Duodenal mucosa (tissue), 2 donors: ENCODE data around the gene DUSP16.

Experiments used
- H3K27ac ChIP-seq: one replicate; pipeline ENCODE4 v1.7.0; 2013; ENCODE audit warnings: low read depth, low read length
- H3K27me3 ChIP-seq, 2 donors: one replicate each; pipeline ENCODE4 v1.7.0; 2013; ENCODE audit warnings: low read length in 2 of 2, control low read depth in 1 of 2; ENCODE audit not compliant: insufficient read depth in 2 of 2, control insufficient read depth in 1 of 2
- H3K36me3 ChIP-seq, 2 donors: one replicate each; pipeline ENCODE4 v1.7.0; 2013; ENCODE audit warnings: low read length in 2 of 2, control low read depth in 1 of 2; ENCODE audit not compliant: insufficient read depth in 2 of 2, control insufficient read depth in 1 of 2
- H3K4me1 ChIP-seq, 2 donors: one replicate each; pipeline ENCODE4 v1.7.0; 2013; ENCODE audit warnings: low read length in 2 of 2, control low read depth in 1 of 2; ENCODE audit not compliant: insufficient read depth in 2 of 2, control insufficient read depth in 1 of 2
- H3K4me3 ChIP-seq, 2 donors: one replicate each; pipeline ENCODE4 v1.7.0; 2013; ENCODE audit warnings: low read length in 2 of 2, low read depth in 1 of 2
- H3K9ac ChIP-seq, 2 donors: one replicate each; pipeline ENCODE4 v1.7.0; 2013; ENCODE audit warnings: low read length in 2 of 2, low read depth in 1 of 2
- H3K9me3 ChIP-seq, 2 donors: one replicate each; pipeline ENCODE4 v1.7.0; 2013; ENCODE audit warnings: low read length in 2 of 2, control low read depth in 1 of 2; ENCODE audit not compliant: control insufficient read depth in 1 of 2

DUSP16 gene

DNA sequence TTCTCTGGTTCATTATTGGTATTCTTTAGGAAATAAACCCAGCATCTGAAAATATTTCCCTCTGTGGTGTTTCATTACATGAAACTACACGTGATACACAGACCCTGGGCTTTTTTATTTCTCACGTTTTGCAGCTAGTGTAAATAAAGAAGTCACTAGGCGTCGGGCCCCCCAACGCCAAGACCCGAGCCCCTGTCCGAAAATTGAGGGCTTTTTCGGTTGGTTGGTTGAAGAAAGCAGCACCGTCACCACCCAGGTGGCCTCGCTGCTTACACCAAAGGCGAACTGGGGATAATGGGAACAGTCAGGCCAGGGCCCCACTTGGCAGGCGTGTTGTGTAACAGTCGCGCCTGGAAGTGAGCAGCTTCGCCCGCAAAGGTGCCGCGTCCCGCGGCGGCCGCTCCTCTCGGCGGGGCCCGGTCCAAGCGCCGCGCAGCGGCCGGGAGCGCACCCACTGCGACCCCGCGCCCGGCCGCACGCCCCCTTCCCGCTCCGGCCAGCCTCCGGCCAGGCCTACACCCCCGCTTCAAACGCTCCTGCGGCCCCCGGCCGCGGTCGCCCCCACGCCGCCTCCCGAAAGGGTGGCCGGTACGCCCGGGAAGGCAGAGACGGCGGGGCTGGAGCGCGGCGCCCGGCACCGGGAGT, 1.2 kb downstream of the DUSP16 start:
- Histone ChIP-seq H3K9ac (peak overlapping the region; percentile 97 to 99), H3K9me3 (no peaks in the 10 kb centered on the region), H3K36me3 (no peaks in the 10 kb centered on the region), H3K27me3 (no peaks in the 10 kb centered on the region), H3K4me1 (peaks cover 10 to 28% of the 10 kb centered on the region in 2 donors), H3K4me3 (peak overlapping the region; percentile 82 to 92), H3K27ac (peak overlapping the region; percentile 96)

DNA sequence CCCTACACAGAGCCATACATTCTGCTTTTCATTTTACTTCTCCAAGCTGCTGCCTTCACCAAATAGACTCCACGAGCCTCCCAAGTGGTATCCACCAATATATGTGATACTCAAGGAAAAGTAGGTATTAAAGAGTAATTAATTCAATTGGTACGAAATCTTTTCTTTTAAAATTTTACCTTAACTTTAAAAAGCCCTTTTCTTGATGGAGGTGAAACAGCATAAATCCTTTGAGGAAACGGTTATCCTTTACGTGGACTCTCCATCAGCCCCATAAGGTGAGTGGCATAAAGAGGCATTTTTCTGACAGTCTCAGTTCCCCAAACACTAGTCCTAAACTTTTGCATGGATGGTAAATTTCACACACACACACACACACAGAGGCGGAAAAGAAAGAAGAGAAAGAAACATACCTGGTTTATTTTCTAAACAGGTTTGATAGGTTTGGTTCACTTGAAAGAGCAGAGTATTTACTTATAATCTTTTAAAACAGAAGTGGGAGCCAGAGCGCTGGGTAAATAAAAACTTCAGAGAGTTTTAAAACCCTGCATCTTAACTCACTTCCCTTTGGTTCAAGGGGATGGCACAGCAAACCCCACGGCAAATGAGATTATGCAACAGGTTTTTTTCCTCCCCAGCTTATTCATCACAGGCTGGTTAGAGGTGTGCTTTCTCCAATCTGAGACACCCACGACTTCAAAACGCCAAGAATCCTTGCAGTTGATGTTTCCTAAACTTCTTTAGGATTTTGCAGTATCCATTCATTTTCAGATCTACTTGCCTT, 1.9 kb downstream of the DUSP16 start:
- H3K27ac ChIP-seq = peak overlapping the region; percentile 96
- peaks cover 10 to 28% of the 10 kb centered on the region in 2 donors for H3K4me1 ChIP-seq

DNA sequence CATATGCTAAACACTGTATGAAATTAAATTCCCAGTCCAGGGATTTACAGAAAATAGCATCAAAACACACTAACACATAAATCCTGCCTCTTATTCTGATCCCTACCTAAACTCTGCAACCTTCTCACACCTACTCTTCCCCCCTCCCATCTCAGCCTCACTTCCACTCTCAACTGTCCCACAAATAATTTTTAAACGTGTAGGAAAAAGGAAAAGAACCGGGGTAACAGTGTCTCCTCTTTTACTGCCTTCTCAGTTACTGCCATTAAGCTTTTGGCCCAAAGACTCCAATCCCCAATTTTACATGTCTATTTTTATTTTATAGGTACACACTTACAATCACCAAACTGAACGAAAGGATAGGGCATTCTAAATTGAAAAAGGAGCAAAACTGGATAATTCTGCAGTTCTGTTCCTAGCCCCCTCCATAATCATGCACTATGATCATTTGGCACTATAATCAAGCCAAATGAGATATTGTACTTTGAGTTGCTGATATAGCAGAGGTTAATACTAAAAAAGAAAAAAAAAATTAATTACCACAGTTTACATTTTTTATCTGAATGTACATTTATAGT, 2.9 kb downstream of the DUSP16 start:
- Histone ChIP-seq H3K36me3 (peaks cover 0 to 4% of the 10 kb centered on the region in 2 donors), H3K9ac (peak overlapping the region; percentile 33 to 97), H3K4me3 (peak overlapping the region; percentile 82 to 92), H3K27ac (no peak overlapping the region), H3K27me3 (no peaks in the 10 kb centered on the region), H3K9me3 (no peaks in the 10 kb centered on the region), H3K4me1 (peaks cover 10 to 31% of the 10 kb centered on the region in 2 donors)

More for the DNA sequence above, 1.9 kb downstream of the DUSP16 start:
- Histone ChIP-seq H3K4me3 (peak overlapping the region; percentile 82 to 92), H3K36me3 (no peaks in the 10 kb centered on the region), H3K27me3 (no peaks in the 10 kb centered on the region), H3K9me3 (no peaks in the 10 kb centered on the region), H3K9ac (peak overlapping the region; percentile 97 to 99)

DNA sequence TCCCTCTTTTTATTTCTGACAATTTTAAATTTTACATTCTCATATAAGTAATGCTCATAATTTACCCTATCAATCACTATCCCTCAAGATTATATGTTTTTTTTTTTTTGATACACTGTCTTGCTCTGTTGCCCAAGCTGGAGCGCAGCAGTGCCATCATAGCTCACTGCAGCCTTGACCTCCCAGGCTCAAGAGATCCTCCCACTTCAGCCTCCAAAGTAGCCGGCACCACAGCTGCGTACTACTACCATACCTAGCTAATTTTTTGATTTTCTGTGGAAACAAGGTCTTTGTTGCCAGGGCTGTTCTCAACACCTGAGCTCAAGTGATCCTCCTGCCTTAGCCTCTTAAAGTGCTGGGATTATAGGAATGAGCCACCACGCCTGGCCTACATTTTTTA, 4.4 kb downstream of the DUSP16 start:
- H3K4me3 ChIP-seq = peak overlapping the region; percentile 17 to 82
- no peaks in the 10 kb centered on the region for H3K9me3 ChIP-seq
- peak overlapping the region; percentile 28 to 97 for H3K9ac ChIP-seq
- H3K27ac ChIP-seq = no peak overlapping the region
- peaks cover 7 to 21% of the 10 kb centered on the region in 2 donors for H3K4me1 ChIP-seq
- no peaks in the 10 kb centered on the region for H3K27me3 ChIP-seq
- H3K36me3 ChIP-seq = peaks cover 0 to 6% of the 10 kb centered on the region in 2 donors

DNA sequence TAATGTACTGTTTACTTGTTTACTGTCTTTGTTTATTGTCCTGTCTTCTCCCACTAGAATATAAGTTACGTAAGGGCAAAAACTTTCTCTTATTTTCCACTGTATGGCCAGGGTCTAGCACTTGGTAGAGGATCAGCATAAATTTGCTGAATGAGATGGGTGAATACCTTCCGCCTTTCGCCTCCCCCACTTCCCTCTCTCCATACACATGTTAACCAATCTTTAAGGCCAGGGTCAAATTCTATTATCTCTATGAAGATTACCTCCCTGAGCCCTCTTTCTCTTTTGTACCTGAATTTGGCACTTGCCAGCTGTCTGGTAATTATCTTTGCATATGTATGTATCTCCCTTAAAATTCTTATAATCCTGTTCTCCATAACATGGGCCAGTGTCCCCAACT, 4.9 kb downstream of the DUSP16 start:
- H3K9ac ChIP-seq = no peak overlapping the region
- no peak overlapping the region for H3K27ac ChIP-seq

DNA sequence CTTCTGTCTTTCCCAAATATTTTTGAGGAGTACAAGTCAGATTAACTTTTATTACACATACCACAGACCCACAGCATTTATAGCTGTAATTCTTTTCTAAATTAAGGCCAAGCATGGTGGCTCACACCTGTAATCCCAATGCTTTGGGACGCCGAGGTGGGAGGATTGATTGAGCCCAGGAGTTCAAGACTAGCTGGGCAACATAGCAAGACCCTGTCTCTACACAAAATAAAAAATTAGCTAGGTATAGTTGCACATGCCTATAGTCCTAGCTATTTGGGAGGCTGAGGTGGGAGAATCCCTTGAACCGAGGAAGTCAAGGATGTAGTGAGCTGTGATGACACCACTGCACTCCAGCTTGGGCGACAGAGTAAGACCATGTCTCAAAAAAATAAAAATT, 7.0 kb downstream of the DUSP16 start:
- H3K27ac ChIP-seq = no peak overlapping the region
- no peak overlapping the region for H3K4me3 ChIP-seq
- H3K9ac ChIP-seq = no peak overlapping the region
- H3K36me3 ChIP-seq = peaks cover 0 to 9% of the 10 kb centered on the region in 2 donors
- H3K4me1 ChIP-seq = peaks cover 2 to 18% of the 10 kb centered on the region in 2 donors
- H3K27me3 ChIP-seq = no peaks in the 10 kb centered on the region
- H3K9me3 ChIP-seq = no peaks in the 10 kb centered on the region

More for the DNA sequence above, 4.9 kb downstream of the DUSP16 start:
- Histone ChIP-seq H3K27me3 (no peaks in the 10 kb centered on the region), H3K4me1 (peaks cover 4 to 18% of the 10 kb centered on the region in 2 donors), H3K9me3 (no peaks in the 10 kb centered on the region), H3K36me3 (peaks cover 0 to 9% of the 10 kb centered on the region in 2 donors), H3K4me3 (no peak overlapping the region)

DNA sequence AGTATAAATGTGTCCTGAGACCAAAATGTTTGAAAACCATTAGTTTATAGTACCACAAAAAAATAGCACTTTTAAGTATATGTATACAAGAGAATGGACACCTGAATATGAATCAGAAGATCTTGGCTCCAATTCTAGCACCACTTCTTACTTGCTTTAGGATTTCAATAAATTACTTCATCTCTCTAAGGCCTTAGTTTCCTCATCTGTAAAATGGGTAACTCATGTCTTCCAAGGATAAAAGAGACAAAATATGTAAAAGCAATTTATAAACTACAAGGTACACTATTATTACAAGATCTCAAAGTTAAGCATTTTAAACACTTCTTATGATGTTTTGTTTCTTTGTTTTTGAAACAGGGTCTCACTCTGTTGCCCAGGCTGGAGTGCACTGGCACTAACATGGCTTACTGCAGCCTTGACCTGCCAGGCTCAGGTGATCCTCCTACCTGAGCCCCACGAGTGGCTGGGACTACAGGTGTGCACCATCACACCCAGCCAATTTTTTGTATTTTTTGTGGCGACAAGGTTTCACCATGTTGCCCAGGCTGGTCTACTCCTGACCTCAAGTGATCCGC, 9.4 kb downstream of the DUSP16 start:
- no peak overlapping the region for H3K9ac ChIP-seq
- no peak overlapping the region for H3K4me3 ChIP-seq
- peaks cover 0 to 9% of the 10 kb centered on the region in 2 donors for H3K4me1 ChIP-seq
- H3K36me3 ChIP-seq = peaks cover 0 to 13% of the 10 kb centered on the region in 2 donors
- no peak overlapping the region for H3K27ac ChIP-seq
- H3K27me3 ChIP-seq = no peaks in the 10 kb centered on the region
- H3K9me3 ChIP-seq = no peaks in the 10 kb centered on the region

DNA sequence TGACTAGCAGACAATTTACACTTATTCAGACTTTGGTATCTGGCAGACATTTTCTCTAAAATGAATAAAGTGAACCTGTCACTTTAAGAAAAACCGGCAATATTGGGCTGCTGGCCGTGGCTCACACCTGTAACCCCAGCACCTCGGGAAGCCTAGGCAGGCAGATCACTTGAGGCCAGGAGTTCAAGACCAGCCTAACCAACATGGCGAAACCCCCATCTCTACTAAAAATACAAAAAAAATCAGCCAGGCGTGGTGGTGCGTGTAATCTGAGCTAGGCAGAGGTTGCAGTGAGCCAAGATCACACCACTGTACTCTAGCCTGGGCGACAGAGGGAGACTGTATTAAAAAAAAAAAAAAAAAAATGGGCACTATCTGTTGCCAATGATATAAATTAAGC, 11.5 kb downstream of the DUSP16 start:
- Histone ChIP-seq H3K9ac (no peak overlapping the region), H3K27ac (no peak overlapping the region), H3K4me1 (peaks cover 0 to 15% of the 10 kb centered on the region in 2 donors), H3K27me3 (no peaks in the 10 kb centered on the region), H3K36me3 (peaks cover 0 to 13% of the 10 kb centered on the region in 2 donors), H3K9me3 (no peaks in the 10 kb centered on the region), H3K4me3 (no peak overlapping the region)

DNA sequence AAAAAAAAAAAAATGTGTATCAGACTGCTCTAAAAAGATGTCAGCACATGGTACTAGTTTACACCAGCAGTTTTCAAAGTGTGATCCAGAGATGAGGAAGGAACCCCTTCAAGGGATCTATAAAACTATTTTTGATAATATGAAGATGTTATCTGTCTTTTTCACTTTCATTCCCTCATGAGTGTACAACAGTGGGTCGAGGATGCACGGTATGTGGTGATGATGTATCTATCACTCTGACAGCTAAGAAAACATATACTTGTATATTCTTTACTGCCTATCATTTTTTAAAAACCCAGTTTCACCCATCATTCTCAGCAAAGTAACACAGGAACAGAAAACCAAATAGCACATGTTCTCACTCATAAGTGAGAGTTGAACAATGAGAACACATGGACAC, 12.4 kb downstream of the DUSP16 start:
- H3K4me3 ChIP-seq = no peak overlapping the region

DNA sequence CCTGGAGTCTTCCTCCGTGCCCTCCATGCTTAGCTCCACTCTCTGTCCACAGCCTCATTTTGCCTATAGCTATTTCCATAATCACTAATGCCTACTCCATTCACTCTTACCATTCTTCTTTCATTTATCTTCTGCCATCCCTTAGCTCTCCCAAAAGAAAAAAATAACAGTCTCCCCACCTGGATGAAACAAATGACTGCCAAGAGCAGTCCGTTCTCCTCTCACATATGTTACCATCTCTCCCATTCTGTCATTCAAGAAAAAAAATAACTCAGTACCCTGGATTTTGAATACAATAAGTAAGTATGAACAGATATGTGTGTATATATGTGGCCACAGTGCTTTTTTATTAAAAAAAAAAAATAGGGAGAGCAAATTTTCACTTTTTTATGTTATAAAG, 13.2 kb downstream of the DUSP16 start:
- peaks cover 0 to 13% of the 10 kb centered on the region in 2 donors for H3K4me1 ChIP-seq
- peaks cover 0 to 9% of the 10 kb centered on the region in 2 donors for H3K36me3 ChIP-seq
- H3K9me3 ChIP-seq = no peaks in the 10 kb centered on the region
- H3K27me3 ChIP-seq = no peaks in the 10 kb centered on the region
- no peak overlapping the region for H3K27ac ChIP-seq
- H3K4me3 ChIP-seq = no peak overlapping the region
- H3K9ac ChIP-seq = no peak overlapping the region

More for the DNA sequence above, 12.4 kb downstream of the DUSP16 start:
- H3K9ac ChIP-seq = no peak overlapping the region
- H3K9me3 ChIP-seq = no peaks in the 10 kb centered on the region
- H3K36me3 ChIP-seq = peaks cover 0 to 13% of the 10 kb centered on the region in 2 donors
- H3K4me1 ChIP-seq = peaks cover 0 to 16% of the 10 kb centered on the region in 2 donors
- H3K27me3 ChIP-seq = no peaks in the 10 kb centered on the region
- H3K27ac ChIP-seq = no peak overlapping the region
